NCI-H2029 (cell line): ENCODE measurements around the gene TIAM1.
"Not testable (repeated sequence)": the region's sequence is repeated elsewhere in the genome, so short reads cannot be mapped to it uniquely, and the experiment has no call there.

Experiments used
- DNase-seq: peaks from one replicate; lab custom pipeline; 2025; lab: John Stamatoyannopoulos, UW

Gene TIAM1

DNA sequence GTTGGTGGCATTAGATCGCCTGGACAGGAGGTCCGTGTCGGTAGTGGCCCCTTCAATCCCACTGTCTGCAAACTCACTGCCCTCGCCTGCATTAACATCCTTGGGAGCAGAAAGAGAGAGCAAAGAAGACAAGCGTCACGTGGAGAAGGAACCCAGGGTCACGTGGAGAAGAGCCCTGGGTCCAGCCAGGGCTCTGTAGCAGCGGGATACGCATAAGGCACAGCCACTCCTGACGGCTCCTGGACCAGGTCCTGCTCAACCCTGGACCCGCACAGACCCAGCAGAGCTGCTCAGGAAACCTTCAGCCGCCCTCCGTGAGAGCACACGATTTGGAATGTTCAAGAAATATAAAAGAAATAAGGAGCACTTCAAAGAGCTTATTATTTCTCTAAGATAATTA lies 92.0 kb downstream of the TIAM1 start:
- no peak for DNase-seq

DNA sequence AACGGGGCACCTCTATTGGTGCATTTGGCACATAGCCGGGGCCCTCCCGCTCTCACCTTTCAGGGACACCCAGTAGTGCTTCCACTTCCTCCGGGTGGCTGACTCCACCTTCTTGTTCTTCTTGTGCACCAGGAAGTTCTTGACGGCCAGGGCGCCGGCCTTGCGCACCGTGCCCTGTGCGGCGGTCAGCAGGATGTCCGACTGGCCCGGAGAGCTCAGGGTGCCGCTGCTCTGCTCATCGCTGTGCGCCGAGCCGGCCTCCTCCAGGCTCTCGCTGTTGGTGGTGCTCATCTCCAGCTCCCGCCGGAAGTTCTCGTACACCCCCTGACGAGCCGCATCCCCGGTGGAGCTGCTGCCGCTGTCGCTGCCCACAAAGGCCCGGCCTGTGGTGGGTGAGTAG lies 92.4 kb downstream of the TIAM1 start:
- DNase-seq: no peak

DNA sequence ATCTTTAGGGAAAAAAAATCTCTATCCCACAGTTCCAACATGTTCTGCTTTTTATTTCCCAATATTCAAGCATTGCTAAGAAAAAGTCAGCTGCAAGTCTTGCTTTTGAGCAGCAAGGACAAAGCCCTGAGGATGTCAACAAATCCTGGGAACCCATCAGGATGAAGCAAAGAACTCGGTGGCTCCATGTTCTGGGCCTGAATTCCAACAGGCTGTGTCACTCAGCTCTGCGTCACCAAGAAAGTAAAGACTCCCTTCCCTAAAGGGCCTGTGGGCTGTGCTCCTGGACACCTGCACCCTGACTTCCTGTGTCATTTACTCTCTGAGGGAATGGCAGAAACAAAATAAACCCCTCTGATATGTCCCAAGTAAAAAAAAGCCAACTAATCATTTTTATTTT lies 95.5 kb downstream of the TIAM1 start:
- no peak for DNase-seq

DNA sequence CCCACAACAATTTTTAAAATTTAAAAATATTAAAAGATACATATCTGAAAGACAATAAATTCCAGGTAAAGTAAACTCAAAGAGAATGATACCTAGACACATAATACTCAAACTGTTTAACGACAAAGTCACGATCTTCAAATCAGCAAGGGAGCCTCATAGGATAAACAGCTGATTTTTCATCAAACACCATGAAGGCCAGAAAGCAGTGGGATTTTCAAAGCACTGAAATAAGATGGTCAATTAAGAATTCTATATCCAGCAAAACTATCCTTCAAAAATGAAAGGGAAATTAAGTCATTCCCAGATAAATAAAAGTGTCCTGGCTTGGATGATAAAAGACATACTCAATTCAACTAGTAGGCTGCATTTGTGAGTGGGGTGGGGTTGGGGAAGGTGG lies 100.5 kb downstream of the TIAM1 start:
- no peak for DNase-seq

DNA sequence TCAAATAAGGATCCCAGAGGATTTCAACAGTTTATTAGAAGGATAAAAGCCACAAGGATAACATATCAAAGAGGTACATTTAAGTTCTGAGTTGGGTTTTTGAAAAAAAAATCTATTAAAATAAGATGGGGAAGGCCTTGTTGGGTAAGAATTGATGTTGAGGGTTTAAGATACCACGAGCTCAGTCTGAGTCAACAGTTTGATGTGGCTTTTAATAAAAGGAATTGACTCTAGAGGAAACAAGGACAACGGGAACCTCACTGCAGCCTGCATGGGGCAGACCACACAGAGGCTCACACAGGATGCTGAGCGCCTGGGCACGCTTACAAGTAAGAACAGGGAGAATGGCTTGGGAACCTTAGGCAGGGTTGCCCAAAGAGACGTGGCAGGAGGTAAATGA lies 107.5 kb downstream of the TIAM1 start:
- DNase-seq: no peak

DNA sequence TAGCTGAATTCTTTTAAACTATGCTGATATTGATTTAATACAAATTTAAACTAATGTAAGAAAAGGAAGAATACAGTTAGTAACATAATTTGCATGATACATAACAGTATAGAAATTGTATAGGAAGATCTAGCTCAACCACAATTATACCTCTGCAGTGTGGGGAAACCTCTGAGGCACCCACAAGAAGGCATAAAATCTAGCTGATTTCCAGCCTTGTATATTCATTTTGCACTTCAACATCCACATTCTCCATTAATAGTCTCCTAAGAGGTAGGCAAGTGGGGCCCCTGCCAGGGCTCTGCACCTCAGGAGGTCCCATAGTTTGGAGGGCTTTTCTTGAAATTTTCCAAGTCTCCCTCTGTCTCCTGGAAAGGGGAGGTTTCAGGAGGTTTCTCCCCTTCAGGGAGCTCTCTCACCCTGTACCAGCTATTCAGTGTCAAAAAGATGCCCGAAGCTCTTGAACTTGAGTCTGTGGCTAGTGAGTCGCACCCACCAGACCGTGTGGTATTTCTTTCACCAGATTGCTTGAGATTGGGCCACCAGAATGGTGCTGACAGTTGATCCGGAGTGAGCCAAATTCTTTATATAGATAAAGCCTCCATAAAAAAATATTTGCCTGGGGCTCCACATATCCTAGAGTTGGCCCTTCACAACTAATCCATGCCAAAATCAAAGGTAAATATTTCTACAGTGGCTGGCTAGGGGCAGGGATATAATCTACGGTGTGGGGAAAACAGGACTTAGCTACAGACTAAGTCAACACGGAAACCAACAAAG lies 108.2 kb downstream of the TIAM1 start:
- DNase-seq: peak; percentile 67

DNA sequence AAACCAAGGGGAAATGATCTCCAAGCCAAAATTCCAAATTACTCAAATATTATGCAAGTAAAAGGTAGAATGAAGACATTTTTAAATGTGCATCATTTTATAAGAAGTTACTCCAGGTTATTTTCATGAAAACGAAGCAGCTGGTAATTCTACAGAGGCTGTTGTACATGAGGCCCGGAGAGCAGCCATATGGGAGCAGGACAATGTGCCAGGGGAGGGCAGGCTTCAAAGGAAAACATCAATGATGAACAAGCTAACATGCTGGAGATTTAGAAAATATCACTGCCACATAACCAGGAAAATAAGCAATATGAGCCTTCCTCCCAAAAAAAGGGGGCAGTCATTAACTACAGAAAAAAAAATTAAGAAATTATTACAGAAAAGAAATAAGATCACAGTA lies 109.1 kb downstream of the TIAM1 start:
- no peak for DNase-seq

DNA sequence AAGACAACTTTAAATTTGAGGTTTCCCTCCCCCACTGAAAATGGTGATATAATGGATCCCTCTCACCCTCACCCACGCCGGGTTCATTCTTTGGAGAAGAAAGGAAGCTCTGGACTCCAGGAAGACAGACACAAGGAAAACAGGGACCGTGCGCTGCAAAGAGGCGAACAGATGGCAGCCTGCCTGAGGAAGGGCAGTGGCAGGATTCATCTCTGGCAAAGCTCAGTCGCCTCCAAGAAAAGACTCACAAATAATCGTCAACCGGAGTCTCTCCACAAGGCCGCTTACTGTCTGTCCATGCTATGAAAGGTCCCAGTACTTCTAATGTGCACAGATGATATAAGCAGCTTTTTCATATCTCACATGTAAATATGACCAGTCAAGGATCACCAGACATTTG lies 110.3 kb downstream of the TIAM1 start:
- DNase-seq: no peak

DNA sequence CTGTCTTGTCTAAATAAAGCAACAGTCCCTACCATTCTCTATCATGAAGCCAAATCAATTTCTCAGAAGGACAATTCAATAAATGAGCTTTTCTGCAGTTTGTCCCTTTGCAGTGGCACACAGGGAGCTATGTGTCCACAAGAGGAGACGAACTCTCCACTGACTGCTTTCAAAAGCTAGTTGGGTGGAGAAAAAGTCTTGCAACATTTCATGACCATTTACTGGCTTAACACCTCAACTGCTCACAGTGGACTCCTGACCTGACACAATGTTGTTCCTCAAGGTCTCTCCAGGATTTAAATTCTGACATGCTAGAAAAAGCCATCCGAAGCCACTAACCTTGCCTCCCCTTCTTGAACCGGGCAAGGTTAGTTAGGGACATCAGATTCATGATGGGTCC lies 111.7 kb downstream of the TIAM1 start:
- DNase-seq: no peak

DNA sequence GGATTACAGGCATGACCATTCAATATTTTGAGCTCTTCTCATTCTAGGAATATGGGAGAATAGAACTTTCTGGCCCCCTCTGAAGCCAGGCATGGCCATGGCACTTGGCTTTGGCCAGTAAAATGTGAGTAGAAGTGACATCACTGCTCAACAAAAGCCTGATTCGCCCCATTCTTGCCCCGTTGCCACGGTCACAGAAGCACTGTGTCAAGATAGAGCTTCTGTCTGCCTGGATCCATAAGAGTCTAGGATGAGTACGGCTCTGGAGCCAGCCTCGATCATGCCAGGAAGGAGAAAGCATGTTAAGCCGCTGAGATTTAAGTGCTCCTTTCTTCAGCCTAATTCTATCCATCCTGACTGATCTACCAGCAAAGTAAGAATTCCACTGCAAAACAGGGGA lies 113.1 kb downstream of the TIAM1 start:
- no peak for DNase-seq

DNA sequence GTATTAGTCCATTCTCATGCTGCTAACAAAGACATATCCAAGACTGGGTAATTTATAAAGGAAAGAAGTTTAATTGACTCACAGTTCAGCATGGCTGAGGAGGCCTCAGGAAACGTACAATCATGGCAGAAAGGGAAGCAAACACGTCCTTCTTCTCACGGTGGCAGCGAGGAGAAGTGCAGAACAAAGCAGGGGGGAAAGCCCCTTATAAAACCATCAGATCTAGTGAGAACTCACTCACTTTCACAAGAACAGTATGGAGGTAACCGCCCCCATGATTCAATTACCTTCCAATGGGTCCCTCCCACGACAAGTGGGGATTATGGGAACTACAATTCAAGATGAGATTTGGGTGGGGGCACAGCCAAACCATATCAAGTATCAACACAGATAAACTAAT lies 115.3 kb downstream of the TIAM1 start:
- DNase-seq: not testable (repeated sequence)

DNA sequence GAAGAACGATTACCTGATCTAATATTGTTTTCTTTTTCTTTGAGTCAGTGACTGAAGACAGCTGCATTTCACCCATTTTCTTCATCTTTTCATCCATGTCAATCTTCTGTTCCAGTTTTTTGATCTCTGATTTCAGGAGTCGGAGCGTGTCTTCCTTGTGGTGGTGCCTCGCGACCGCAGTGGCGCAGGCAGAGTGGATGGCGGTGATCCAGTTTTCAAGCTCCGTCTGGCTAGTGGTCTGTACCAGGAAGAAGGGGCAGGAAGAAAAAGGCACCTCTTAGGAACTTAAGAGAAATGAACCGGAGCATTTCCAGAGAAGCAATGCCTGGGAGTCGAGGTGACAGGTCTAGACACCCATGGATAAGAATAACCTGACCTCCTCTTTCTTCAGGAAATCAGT lies 118.3 kb downstream of the TIAM1 start:
- no peak for DNase-seq

GRCh38 chr21:31222142-31222541 lies 121.9 kb downstream of the TIAM1 start:
- no peak for DNase-seq

- no peak for DNase-seq
Observed at GRCh38 chr21:31221043-31221442, 123.0 kb downstream of the TIAM1 start.

DNA sequence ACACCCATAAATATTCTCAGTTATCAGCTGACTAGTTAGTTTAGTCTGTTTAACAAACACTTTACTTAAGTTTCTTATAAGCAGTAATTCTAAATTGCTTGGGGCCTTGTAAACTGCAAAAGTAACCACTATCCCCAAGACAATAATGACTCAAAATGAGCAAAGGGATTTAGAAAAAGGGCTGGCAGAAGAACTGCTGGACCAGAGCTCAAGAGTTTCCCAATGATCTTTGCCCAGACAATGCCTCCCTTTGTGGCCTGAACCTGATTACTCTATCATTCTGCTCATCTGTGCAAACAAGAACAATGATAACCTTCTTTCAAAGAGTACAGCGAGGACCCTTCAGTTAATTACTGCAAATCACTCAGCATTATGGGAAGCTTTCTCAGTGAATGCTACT lies 123.5 kb downstream of the TIAM1 start:
- no peak for DNase-seq

DNA sequence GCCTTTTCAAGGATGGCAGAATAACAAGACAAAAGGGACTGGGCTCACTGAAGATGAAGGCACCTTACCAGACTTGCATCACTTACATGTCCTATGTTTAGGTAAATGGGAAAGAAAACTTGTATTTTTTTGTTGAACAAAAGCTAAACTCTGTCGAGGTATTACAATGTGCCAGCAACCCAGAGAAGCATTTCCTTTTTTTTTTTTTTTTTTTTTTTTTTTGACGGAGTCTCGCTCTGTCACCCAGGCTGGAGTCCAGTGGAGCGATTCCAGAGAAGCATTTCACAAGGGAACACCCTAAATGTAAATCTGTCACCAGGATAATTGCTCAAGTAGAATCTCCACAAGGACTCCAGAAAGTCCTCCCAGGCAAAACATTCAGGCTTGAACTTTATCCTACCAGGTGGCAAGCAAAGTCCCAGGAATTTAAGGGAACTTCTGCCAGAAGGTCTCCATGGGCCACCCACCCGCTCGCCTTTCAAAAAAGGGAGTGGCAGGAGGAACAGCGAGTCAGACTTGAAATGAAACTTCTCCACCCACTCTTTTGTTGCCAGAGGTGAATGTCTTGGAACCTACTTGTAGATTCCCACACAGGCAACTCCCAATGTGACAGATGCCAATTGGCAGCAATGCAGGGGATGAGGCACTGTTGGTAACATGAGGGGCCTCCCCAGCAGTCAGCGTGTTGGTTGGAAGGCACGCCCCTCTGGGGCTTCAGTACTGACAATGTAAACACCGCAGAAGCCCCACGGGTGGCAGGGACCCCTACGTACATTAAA lies 125.0 kb downstream of the TIAM1 start:
- DNase-seq: no peak

GRCh38 chr21:31216206-31216605 lies 127.9 kb downstream of the TIAM1 start:
- no peak for DNase-seq

- no peak for DNase-seq
Observed at GRCh38 chr21:31213787-31214186, 130.3 kb downstream of the TIAM1 start.

DNA sequence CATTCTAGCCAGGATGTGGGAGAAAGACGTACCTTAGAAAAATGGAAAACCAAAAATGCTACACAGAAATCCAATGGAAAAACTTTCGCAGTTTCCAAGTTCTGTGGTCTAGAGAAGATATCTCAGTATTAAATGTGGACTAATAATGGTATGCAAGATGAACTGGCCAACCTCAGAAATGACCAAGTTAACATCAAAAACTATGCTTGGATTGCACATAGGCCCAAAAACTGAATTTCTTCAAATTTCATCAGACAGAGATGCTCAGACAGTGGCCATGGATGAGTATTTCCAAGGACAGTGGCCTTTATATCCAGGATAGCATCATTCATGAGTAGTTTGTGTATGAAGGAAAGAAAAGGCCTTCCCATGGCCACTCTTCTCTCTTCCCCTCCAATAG lies 132.2 kb downstream of the TIAM1 start:
- no peak for DNase-seq

DNA sequence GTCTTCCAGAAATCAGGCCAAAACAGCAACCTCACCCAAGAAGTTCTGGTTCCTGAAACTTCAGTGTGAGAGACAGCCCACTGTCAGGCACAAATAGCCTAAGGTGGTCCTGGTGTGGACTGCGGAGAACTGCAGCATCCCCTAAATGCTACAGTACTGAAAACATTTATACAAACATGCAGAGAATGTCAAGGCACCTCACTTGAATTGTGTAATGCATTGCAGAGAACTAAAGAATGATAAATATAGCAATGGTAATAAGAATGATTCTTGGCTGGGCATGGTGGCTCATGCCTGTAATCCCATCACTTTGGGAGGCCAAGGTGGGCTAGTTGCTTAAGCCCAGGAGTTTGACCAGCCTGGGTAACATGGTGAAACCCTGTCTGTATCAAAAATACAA lies 138.6 kb downstream of the TIAM1 start:
- DNase-seq: no peak

DNA sequence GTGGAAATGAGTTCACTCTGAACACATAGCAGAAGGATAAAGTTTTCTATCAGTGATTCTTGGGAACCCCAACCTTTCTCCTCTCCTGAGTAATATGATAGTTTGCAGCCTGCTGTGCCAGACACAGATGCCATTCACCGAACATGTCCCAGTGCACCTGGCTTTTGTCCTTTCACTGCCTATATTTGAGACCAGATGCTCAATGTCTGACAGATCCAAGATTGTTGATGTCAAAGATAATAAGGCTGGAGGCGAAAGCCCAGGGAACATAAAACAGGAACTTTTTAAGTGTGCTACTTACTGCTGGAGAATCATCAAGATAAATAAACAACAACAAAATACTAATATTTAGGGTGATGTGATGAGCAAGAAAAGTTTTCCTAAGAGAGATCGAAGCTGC lies 139.3 kb downstream of the TIAM1 start:
- no peak for DNase-seq

DNA sequence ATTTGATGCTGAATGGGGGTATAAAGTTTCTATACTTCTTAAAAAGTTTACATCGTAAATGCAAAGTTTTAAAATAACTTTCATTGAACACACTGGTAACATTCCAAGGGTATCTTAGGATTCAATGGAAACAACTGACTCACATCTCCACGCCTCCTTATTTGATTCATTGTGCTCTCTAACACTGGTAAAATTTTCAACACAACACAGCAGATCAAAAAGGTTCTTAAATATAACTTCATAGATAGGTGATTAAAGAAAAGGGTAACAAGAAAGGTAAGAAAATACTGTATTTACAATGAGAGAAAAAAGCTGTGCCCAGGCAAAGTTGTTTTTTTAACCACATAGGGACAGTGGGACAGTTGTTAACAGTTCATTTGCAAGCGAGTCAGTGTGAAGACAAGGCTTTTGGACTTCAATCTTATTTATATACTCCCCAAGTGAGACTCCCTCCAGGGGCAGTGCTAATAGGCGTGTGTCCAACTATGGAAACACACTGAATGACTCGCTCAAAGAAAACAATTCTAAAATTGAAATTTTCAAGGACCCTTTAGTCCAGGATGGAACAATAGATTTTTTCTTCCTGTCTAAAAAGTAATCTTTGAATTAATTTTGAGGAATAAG lies 140.5 kb downstream of the TIAM1 start:
- no peak for DNase-seq

DNA sequence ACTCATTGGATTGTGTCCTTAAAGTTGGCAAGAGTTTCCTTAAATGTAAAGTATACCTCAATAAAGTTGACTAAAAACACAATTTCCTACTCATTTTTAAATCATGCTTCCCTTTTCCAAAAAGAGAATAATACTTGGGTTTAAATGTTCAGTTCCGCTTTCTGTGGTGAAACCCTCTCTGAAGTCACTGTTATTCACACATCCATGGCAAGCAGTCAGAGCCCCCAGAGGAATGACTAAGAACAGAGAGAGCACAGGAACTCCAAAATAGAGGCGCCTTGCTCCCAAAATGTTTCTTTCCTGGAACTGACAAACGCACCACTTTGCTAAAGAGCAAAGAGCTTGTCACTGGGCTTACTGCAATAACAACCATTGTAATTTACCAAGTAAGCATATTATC lies 142.5 kb downstream of the TIAM1 start:
- DNase-seq: no peak
